HG03159 (cell line): Measurements from ENCODE around the gene CLSTN1.

Experiments
- ATAC-seq: cut with Tn5 transposase; IDR thresholded peaks from one replicate; pipeline ENCODE4 v1.9.1; 2021; ENCODE audit warnings: mild to moderate bottlenecking, moderate library complexity; ENCODE audit not compliant: unreplicated experiment

Gene CLSTN1

GRCh38 chr1:9852004-9852403 is 28.2 kb upstream of the CLSTN1 start:
- ATAC-seq: no peak

- peak; percentile 13 for ATAC-seq
Measured at GRCh38 chr1:9850442-9851162, 26.8 kb upstream of the CLSTN1 start.

GRCh38 chr1:9849691-9850441 is 26.1 kb upstream of the CLSTN1 start:
- peak; percentile 61 for ATAC-seq

- no peak for ATAC-seq
Measured at GRCh38 chr1:9848022-9848421, 24.3 kb upstream of the CLSTN1 start.

GRCh38 chr1:9847269-9847668 is 23.5 kb upstream of the CLSTN1 start:
- ATAC-seq: no peak

GRCh38 chr1:9846611-9847171 is 22.9 kb upstream of the CLSTN1 start:
- ATAC-seq: no peak

GRCh38 chr1:9845914-9846313 is 22.1 kb upstream of the CLSTN1 start:
- ATAC-seq: no peak

GRCh38 chr1:9844756-9845155 is 21.0 kb upstream of the CLSTN1 start:
- ATAC-seq: no peak

- ATAC-seq: no peak
Measured at GRCh38 chr1:9844106-9844505, 20.3 kb upstream of the CLSTN1 start.

GRCh38 chr1:9843576-9843945 is 19.8 kb upstream of the CLSTN1 start:
- no peak for ATAC-seq

- no peak for ATAC-seq
Measured at GRCh38 chr1:9842781-9843575, 19.2 kb upstream of the CLSTN1 start.

- ATAC-seq: no peak
Measured at GRCh38 chr1:9842073-9842711, 18.4 kb upstream of the CLSTN1 start.

GRCh38 chr1:9841460-9841859 is 17.7 kb upstream of the CLSTN1 start:
- no peak for ATAC-seq

- no peak for ATAC-seq
Measured at GRCh38 chr1:9840176-9840575, 16.4 kb upstream of the CLSTN1 start.

- ATAC-seq: no peak
Measured at GRCh38 chr1:9838946-9839345, 15.2 kb upstream of the CLSTN1 start.

- ATAC-seq: no peak
Measured at GRCh38 chr1:9836632-9836960, 12.8 kb upstream of the CLSTN1 start.

GRCh38 chr1:9835758-9836631 is 12.2 kb upstream of the CLSTN1 start:
- ATAC-seq: no peak

- no peak for ATAC-seq
Measured at GRCh38 chr1:9835404-9835757, 11.6 kb upstream of the CLSTN1 start.

GRCh38 chr1:9833632-9834031 is 9.9 kb upstream of the CLSTN1 start:
- no peak for ATAC-seq

GRCh38 chr1:9827558-9828185 is 3.9 kb upstream of the CLSTN1 start:
- ATAC-seq: no peak
